NCI-H446 treated with DMSO at 0.1 percent for 48 hours (cell line): Measurements from ENCODE around the gene ADAMTS9.
A peak's percentile ranks its signal among the peaks of the same experiment; 100 is the strongest.

Source experiments
- DNase-seq: peaks from one replicate; lab custom pipeline; 2025; lab: John Stamatoyannopoulos, UW

The ADAMTS9 gene

DNA sequence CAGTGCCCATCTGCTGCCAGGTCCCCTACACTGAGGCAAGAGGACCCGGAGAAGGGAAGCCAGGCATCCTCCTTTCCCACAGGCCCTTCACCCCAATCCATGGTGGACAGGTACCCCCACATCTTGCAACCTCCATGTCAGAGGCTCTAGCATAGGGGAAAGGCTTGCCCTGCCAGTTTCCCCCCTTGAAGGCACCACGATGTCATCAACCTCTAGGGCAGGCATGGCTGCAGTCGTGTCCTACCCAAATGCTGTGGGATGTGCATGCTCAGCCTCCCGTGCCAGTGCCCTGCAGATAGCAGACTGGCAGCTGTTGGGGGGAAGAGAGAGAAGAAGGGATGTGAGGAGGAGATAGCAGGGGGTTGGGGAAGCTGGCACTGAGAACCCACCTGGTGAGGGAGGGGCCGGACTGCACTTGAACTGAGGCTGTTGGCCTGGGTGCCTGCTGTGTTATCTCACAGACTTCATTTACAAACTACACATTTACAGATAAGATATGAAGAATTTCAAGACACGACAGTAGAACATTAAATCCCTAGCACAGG is 197.5 kb downstream of the ADAMTS9 start:
- DNase-seq: no peak

GRCh38 chr3:64489361-64490044 is 198.3 kb downstream of the ADAMTS9 start:
- DNase-seq: no peak

- DNase-seq: no peak
Observed at GRCh38 chr3:64488939-64489338, 198.9 kb downstream of the ADAMTS9 start.

DNA sequence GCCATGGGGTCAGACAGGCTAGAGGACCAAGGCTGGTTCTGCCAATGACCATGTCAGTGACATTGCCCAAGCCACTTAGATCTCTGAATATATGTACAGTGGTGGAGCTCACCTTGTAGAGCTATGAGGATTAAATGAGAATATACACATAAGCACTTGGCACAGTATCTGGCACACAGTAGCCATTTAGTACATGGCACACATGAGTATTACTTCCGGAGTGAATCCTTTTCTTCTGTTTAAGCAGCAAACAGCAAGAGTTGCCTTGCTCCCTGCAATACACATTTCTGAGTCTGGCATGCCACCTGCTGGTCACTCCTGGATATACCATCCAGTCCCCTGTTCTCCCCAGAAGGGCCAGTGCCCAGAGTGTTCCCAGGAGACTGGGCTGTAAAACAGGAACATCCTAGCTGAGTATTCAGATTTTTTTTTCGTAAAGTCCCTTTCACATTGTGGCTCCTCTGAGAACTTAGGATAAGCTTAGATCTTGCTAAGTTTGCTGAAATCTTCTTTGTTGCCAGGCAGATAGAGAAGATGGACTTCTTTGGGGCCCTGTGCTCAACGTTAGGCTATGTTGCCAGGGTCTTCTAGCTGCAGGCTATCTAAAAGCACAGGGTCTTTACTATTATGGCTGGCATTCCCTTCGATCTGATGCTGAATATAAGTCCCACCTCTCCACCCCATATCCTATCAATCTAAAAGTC is 203.4 kb downstream of the ADAMTS9 start:
- peak; percentile 23 for DNase-seq

GRCh38 chr3:64483467-64483866 is 204.3 kb downstream of the ADAMTS9 start:
- no peak for DNase-seq

DNA sequence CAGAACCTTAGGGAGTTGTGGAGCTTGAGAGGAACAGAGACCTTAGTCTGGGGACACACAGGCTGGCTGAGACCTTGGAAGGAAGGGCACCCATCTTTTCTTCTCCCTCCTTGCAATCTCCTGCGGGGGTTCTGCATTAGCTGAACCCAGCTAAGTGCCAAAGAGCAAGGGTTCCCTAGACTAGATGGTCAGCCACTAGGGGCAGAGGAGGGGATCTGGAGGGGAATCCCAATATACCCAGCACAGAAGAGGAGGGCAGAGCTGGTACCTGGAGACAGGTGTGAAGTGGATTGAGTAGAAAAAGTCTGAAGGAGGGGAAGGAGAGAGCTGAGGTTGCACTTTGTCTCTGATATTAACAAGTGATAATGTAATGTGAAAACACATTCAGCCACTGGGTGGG is 212.8 kb downstream of the ADAMTS9 start:
- no peak for DNase-seq

GRCh38 chr3:64473466-64473865 is 214.3 kb downstream of the ADAMTS9 start:
- DNase-seq: no peak

DNA sequence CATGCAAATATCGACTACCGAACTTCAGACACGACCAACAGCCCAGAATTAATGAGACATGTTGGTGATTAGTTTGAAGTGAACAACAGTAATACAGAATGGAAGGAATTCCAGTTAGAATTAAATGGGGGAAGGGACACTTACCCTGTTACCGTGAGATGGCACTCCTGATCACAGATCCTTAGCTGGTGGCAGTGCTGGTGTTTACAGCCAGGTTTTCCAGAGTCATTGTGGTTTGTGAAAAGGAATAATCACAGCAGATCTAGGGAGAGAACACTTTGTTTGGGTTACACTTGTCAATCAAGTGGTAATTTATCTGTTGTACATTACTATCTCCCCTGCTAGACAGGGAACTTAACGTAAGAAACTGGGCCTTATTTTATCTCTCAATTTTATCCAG is 217.4 kb downstream of the ADAMTS9 start:
- no peak for DNase-seq

- no peak for DNase-seq
Observed at GRCh38 chr3:64467255-64467944, 220.4 kb downstream of the ADAMTS9 start.
